T-helper 2 cell treated with Interferon-gamma antibody and Interleukin-4, amounts not matched to agents 5 μg/mL and 100 μg/mL, for 36 hours (primary cell): ENCODE data around the gene NUMA1.

Source experiments
- DNase-seq: peaks from one replicate; pipeline ENCODE4 v3.0.0; 2021; ENCODE audit warnings: low spot score
- H3K27ac Mint-ChIP-seq: one replicate; pipeline ENCODE4 v1.8.0; 2021; ENCODE audit warnings: mild to moderate bottlenecking, mixed read lengths
- H3K27me3 Mint-ChIP-seq: one replicate; pipeline ENCODE4 v1.8.0; 2021; ENCODE audit warnings: low read depth, mixed read lengths
- H3K36me3 Mint-ChIP-seq: one replicate; pipeline ENCODE4 v1.8.0; 2021; ENCODE audit warnings: low read depth, mixed read lengths
- H3K4me1 Mint-ChIP-seq: one replicate; pipeline ENCODE4 v1.8.0; 2021; ENCODE audit warnings: low read depth, mixed read lengths
- H3K4me3 Mint-ChIP-seq: one replicate; pipeline ENCODE4 v1.8.0; 2022; ENCODE audit warnings: mild to moderate bottlenecking, moderate library complexity, mixed read lengths
- H3K9me3 Mint-ChIP-seq: one replicate; pipeline ENCODE4 v1.8.0; 2021; ENCODE audit warnings: mixed read lengths

NUMA1 gene

GRCh38 chr11:72012897-72013721 is 67.2 kb downstream of the NUMA1 start:
- peaks cover 71% of the 10 kb centered on the region for H3K36me3 Mint-ChIP-seq
- H3K27ac Mint-ChIP-seq, result no peak overlapping the region
- DNase-seq, result no peak
- H3K27me3 Mint-ChIP-seq, result no peaks in the 10 kb centered on the region
- H3K4me3 Mint-ChIP-seq, result no peak overlapping the region
- H3K4me1 Mint-ChIP-seq, result no peaks in the 10 kb centered on the region
- no peaks in the 10 kb centered on the region for H3K9me3 Mint-ChIP-seq

DNA sequence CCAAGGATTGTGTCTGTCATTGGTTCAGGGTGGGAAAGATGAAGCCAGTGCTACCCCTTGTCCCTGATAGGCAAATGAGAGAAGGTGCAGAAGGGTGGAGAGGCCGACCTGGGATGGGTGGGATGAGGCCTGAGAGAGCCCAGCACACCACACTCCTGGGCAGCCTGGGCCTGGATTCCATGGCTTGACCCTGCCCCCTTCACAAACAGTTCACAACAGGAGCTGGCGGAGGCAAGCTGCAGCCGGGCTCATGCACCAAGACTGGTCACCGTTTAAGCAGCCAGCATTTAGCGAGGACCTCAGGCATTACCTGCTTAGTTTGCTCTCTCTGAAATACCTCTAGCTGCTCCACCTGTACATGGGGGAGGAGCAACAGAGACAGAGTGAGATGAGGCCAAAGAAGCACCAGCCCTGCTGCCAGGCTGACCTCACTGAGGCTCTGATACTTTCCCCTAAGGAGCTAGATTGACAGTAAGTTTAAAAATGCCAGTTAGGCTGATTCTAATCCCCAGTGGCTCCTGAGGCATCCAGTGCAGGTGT is 68.2 kb downstream of the NUMA1 start:
- Mint-ChIP-seq H3K36me3 (peaks cover 69% of the 10 kb centered on the region), H3K9me3 (no peaks in the 10 kb centered on the region), H3K4me1 (no peaks in the 10 kb centered on the region), H3K27ac (no peak overlapping the region), H3K27me3 (no peaks in the 10 kb centered on the region), H3K4me3 (no peak overlapping the region)
- DNase-seq, result no peak

DNA sequence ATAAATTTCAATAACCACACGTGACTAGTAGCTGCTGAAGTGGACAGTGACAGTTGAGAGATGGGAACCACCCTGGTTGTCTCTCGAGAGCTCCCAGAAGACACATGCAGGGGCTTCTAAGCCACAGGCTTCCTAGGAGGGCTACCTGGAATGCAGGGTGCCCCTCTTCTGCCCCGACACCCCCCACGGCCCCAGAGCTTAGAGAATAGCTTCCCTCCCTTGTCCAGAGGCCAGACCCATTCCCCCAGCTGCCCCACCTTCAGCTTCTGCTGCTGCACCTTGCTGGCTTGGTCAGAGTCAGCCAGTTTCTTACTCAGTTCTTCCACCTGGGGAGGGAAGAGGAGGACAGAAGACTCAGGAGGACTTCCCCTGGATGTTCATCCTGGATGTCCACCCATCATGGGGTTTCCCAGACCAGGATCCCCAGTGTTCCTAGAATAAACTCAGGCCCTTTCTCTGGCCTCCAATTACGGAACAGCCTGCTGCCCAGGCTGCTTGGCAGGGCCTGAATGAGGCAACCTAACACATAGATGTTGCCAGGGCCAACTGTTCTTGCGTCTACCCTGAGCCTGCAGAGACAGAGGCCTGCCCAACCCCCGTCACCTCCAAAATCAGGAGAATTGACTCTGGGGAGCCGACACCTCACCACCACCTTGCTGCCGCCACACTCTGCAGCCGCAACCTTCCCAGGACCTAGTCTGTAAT is 69.7 kb downstream of the NUMA1 start:
- Mint-ChIP-seq H3K27ac (peak overlapping the region; percentile 36), H3K9me3 (no peaks in the 10 kb centered on the region), H3K36me3 (peaks cover 59% of the 10 kb centered on the region), H3K27me3 (no peaks in the 10 kb centered on the region), H3K4me3 (no peak overlapping the region), H3K4me1 (no peaks in the 10 kb centered on the region)
- DNase-seq, result no peak

- no peak overlapping the region for H3K4me3 Mint-ChIP-seq
- peaks cover 49% of the 10 kb centered on the region for H3K36me3 Mint-ChIP-seq
- H3K9me3 Mint-ChIP-seq, result no peaks in the 10 kb centered on the region
- no peak overlapping the region for H3K27ac Mint-ChIP-seq
- H3K4me1 Mint-ChIP-seq, result no peaks in the 10 kb centered on the region
- no peak for DNase-seq
- no peaks in the 10 kb centered on the region for H3K27me3 Mint-ChIP-seq
Observed at GRCh38 chr11:72009156-72009555, 71.2 kb downstream of the NUMA1 start.

- no peaks in the 10 kb centered on the region for H3K9me3 Mint-ChIP-seq
- DNase-seq, result no peak
- no peaks in the 10 kb centered on the region for H3K4me1 Mint-ChIP-seq
- no peak overlapping the region for H3K4me3 Mint-ChIP-seq
- no peak overlapping the region for H3K27ac Mint-ChIP-seq
- H3K27me3 Mint-ChIP-seq, result no peaks in the 10 kb centered on the region
- peaks cover 48% of the 10 kb centered on the region for H3K36me3 Mint-ChIP-seq
Observed at GRCh38 chr11:72008728-72009127, 71.6 kb downstream of the NUMA1 start.

DNA sequence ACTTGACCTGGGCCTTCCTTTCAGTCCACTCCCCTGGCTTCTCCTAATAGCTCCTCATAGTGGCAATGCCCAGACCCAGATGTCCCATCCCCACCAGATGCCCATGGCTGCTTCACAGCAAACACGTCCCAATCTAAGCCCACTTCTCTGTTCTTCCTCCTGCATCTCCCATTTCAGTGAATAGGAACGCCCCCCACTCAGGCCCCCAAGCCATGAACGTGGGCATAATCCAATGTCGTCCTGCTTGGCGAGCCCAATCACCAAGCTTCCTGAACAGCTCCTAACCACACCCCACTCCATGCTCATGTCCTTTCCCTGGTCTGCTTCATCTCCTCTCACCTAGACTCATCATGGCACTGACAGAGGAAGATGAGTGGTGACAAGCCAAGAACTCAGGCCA is 72.8 kb downstream of the NUMA1 start:
- Mint-ChIP-seq H3K4me3 (no peak overlapping the region), H3K27me3 (no peaks in the 10 kb centered on the region), H3K36me3 (peaks cover 48% of the 10 kb centered on the region), H3K4me1 (no peaks in the 10 kb centered on the region), H3K9me3 (no peaks in the 10 kb centered on the region), H3K27ac (no peak overlapping the region)
- no peak for DNase-seq

- Mint-ChIP-seq H3K9me3 (no peaks in the 10 kb centered on the region), H3K4me3 (no peak overlapping the region), H3K27ac (no peak overlapping the region), H3K27me3 (no peaks in the 10 kb centered on the region), H3K36me3 (peaks cover 50% of the 10 kb centered on the region), H3K4me1 (no peaks in the 10 kb centered on the region)
- no peak for DNase-seq
Observed at GRCh38 chr11:72007089-72007476, 73.3 kb downstream of the NUMA1 start.

DNA sequence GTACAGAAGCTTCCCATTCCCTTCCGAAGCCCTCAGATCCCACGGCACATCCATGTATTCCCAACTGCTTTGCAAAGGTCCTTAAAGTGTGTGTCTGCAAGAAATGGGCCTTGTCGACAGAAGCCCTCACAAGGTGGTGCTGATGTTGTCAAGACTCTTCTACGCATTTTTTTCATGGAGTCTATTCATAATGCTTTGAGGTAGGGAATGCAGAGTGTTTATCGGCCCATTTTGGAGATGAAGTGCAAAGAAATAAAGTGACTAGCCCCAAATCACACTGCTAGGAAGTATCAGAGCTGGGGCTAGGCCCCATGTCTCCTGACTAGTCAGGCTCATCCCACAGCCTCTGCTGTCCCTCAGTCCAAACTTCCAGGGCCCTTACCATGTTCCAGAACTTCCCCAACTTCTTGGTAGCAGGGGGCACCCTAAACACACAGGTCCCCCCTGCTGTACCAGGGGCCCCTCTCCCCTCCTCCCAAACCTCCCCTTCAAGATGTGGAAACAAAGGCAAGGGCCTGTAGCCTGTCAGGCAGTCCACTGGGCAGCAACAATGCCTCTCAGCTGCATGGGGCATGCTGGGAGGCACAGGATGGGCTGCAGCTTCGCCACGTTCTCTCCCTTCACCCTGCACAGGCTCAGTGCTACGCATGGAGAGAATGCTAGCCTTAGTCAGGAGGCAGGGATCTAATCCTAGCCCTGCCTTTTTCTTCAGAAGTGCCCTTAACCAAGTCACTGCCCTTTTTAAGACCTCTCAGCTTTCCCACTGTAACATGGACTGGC is 73.8 kb downstream of the NUMA1 start:
- Mint-ChIP-seq H3K9me3 (no peaks in the 10 kb centered on the region), H3K36me3 (peaks cover 49% of the 10 kb centered on the region), H3K4me3 (no peak overlapping the region), H3K4me1 (no peaks in the 10 kb centered on the region), H3K27ac (no peak overlapping the region), H3K27me3 (no peaks in the 10 kb centered on the region)
- DNase-seq, result no peak

DNA sequence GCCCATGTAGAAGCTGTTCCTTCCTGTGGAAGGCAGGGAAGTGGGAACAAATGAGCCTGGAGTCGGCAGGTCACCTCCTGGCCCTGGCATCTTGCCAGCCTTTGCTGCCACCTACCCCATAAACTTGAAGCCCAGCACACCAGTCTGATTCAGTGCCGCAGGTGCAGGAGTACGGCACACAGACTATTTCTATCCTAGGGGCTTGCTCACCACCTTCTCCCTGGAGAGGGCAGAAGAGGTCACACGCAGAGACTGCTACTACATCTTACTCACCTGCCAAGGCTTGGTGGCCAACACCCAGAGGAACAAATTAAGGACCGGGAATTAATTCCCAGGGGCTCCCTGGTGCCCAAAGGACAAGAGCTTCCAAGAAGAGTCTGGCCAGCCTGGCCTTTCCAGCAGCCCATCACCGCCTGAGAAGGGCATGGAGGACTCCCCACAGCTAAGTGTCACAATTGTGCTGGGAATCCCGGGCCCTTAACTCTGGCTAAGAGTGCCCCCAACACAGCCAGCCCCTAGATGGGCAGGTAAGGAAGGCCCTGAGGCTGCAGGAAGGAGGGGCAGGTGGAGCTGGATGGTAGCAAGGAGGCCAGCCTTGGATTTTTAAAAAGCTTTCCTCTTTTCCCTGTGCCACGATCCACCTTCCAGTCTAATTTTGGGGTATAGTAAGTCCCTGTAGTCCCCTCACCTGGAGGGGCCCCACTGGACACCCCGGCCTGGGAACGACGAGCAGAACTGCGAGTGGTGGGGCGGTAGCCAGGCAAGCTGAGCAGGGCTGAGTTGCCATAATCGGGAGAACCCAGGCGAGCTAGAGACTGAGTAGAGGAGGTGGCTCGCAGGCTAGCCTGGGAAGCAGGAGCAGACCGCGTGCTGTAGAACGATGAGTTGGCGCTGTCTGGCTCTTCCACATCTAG is 74.7 kb downstream of the NUMA1 start:
- H3K9me3 Mint-ChIP-seq, result no peaks in the 10 kb centered on the region
- H3K36me3 Mint-ChIP-seq, result peaks cover 49% of the 10 kb centered on the region
- DNase-seq, result no peak
- no peak overlapping the region for H3K4me3 Mint-ChIP-seq
- no peak overlapping the region for H3K27ac Mint-ChIP-seq
- no peaks in the 10 kb centered on the region for H3K27me3 Mint-ChIP-seq
- no peaks in the 10 kb centered on the region for H3K4me1 Mint-ChIP-seq

DNA sequence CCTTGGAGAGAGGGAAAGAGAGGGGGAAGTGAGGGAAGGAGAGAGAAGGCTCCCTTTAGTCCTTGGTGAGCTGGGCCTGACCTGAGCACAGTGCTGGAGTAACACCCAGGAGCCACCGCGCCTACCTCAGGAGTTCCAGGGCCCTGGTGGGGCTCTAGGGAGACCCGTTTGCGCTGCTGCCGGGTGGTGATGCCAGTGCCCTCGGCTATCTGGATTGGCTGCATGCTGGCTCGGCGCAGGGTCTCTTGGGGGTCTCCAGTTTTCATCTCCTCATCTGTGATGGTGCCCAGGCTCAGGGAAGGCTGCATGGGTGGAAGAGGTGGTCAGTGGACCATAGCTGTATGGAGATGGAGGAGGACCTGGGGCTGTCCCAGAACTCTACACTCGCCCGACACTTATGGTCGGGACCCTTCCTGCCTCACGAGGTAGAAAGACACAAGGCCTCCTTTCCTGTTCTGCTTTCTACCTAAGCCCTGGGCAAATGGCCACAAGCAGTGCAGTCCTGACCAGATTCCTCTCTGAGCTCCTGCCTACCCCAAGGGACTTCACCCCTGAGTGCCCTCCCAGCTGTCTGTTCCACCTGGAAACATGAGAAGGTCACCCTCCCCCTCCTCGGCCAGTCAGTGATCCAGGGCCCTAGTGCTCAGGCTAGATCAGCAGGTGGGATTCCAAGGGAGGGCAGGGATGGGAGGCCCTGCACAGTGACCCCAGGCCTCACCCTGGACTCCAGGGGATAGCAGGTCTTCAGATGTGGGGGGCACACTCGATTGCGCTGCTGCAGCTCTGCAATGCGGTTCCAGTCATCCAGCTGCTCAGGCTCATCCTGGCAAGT is 75.6 kb downstream of the NUMA1 start:
- no peaks in the 10 kb centered on the region for H3K9me3 Mint-ChIP-seq
- H3K27ac Mint-ChIP-seq, result peak overlapping the region; percentile 31
- peaks cover 45% of the 10 kb centered on the region for H3K36me3 Mint-ChIP-seq
- H3K4me1 Mint-ChIP-seq, result no peaks in the 10 kb centered on the region
- DNase-seq, result no peak
- H3K27me3 Mint-ChIP-seq, result no peaks in the 10 kb centered on the region
- no peak overlapping the region for H3K4me3 Mint-ChIP-seq

GRCh38 chr11:72003776-72004171 is 76.6 kb downstream of the NUMA1 start:
- no peaks in the 10 kb centered on the region for H3K9me3 Mint-ChIP-seq
- H3K27me3 Mint-ChIP-seq, result no peaks in the 10 kb centered on the region
- H3K4me3 Mint-ChIP-seq, result no peak overlapping the region
- H3K36me3 Mint-ChIP-seq, result peaks cover 50% of the 10 kb centered on the region
- H3K27ac Mint-ChIP-seq, result no peak overlapping the region
- H3K4me1 Mint-ChIP-seq, result peaks cover 10% of the 10 kb centered on the region
- DNase-seq, result no peak

DNA sequence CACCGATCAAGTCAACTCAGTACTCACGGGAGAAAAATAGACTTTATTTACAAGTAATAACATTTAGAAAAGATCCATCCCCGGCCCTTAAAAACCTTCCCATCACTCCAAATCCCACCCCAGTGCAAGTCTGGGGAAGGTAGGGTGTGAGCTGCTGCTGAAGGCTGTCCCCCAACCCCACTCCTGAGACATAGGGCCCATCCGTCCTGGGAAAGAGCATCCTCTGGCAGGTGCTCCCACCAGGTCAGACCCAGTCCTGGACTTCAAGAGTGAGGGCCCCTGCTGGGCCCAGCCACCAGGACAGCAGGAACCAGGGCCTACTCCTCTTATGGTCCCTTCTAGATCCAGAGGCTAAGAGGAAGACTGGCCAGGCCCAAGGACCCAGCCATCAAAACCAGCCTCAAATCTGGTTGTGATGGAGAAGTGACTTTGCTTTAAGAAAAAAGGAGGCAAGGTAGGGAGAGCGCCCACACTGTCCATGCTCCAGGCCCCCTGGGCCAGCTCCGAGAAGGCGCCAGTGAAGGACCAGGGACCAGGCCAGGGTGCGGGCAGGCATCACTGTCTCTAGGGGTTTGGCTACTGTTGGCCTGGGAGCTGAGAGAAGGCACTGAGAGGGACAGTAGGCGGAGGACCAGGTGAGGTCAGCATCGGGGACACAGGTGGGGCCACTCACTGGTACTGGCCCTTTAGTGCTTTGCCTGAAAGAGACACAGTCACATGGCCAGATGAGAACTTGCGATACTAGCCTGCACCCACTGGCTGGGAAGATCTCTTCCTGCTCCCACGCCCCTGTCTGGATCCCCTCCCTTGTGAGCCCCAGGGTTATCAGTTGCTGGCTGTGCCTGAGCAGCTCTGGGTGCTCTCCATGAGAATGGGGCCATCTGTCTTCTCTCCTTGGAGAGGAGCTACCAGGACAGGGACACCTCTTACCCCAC is 77.2 kb downstream of the NUMA1 start:
- H3K4me3 Mint-ChIP-seq, result no peak overlapping the region
- peaks cover 16% of the 10 kb centered on the region for H3K4me1 Mint-ChIP-seq
- DNase-seq, result no peak
- H3K27ac Mint-ChIP-seq, result no peak overlapping the region
- peaks cover 49% of the 10 kb centered on the region for H3K36me3 Mint-ChIP-seq
- no peaks in the 10 kb centered on the region for H3K27me3 Mint-ChIP-seq
- H3K9me3 Mint-ChIP-seq, result no peaks in the 10 kb centered on the region
